ENCODE results near the gene UQCR10.

DNA sequence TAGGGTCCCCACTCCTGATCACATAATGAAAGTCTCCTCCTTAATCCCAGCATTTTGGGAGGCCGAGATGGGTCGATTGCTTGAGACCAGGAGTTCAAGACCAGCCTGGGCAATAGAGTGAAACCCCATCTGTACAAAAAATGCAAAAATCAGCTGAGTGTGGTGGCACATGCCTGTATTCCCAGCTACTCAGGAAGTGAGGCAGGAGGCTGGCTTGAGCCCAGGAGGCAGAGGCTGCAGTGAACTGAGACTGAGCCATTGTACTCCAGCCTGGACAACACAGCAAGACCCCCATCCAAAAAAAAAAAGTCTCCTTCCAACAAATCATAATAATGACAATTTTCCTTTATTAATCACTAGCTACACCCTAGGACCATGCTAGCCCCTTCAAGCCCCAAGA, 15.5 kb upstream of the UQCR10 start:
- no peak for TF ChIP-seq POLR2A (IDR thresholded peaks at IDR 0.05)
- TF ChIP-seq, protein P1, sequence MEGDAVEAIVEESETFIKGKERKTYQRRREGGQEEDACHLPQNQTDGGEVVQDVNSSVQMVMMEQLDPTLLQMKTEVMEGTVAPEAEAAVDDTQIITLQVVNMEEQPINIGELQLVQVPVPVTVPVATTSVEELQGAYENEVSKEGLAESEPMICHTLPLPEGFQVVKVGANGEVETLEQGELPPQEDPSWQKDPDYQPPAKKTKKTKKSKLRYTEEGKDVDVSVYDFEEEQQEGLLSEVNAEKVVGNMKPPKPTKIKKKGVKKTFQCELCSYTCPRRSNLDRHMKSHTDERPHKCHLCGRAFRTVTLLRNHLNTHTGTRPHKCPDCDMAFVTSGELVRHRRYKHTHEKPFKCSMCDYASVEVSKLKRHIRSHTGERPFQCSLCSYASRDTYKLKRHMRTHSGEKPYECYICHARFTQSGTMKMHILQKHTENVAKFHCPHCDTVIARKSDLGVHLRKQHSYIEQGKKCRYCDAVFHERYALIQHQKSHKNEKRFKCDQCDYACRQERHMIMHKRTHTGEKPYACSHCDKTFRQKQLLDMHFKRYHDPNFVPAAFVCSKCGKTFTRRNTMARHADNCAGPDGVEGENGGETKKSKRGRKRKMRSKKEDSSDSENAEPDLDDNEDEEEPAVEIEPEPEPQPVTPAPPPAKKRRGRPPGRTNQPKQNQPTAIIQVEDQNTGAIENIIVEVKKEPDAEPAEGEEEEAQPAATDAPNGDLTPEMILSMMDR (IDR thresholded peaks at IDR 0.05): no peak
